LNCaP clone FGC (cell line): ENCODE results near the gene SAA1.

ENCODE experiments used
- DNase-seq: peaks from one replicate; pipeline ENCODE4 v3.0.0-alpha.2; 2011; ENCODE audit warnings: low read depth
- H3K4me3 ChIP-seq: 2 replicates; pipeline ENCODE4 v1.5.1; 2011; ENCODE audit warnings: mild to moderate bottlenecking, low read depth, low read length, control low read depth
- CTCF ChIP-seq: IDR thresholded peaks from 2 replicates; pipeline ENCODE4 v1.5.1; 2012; ENCODE audit warnings: mild to moderate bottlenecking; ENCODE audit not compliant: control insufficient read depth, insufficient read depth; ENCODE audit errors: extremely low read depth

The SAA1 gene

GRCh38 chr11:18304745-18305144 is 38.7 kb downstream of the SAA1 start:
- H3K4me3 ChIP-seq: no peak overlapping the region
- no peak for TF ChIP-seq CTCF

GRCh38 chr11:18307461-18308139 is 41.5 kb downstream of the SAA1 start:
- DNase-seq: no peak
- no peak overlapping the region for H3K4me3 ChIP-seq
- no peak for TF ChIP-seq CTCF

More at GRCh38 chr11:18304745-18305144, 38.7 kb downstream of the SAA1 start:
- DNase-seq: no peak

GRCh38 chr11:18308242-18308641 is 42.2 kb downstream of the SAA1 start:
- no peak for DNase-seq
- H3K4me3 ChIP-seq: no peak overlapping the region
- TF ChIP-seq CTCF: no peak

- no peak overlapping the region for H3K4me3 ChIP-seq
- TF ChIP-seq CTCF: no peak
- DNase-seq: no peak
Observed at GRCh38 chr11:18309691-18310090, 43.6 kb downstream of the SAA1 start.

GRCh38 chr11:18310800-18311340 is 44.8 kb downstream of the SAA1 start:
- DNase-seq: no peak
- no peak overlapping the region for H3K4me3 ChIP-seq
- no peak for TF ChIP-seq CTCF

- H3K4me3 ChIP-seq: no peak overlapping the region
Observed at GRCh38 chr11:18312012-18312411, 45.9 kb downstream of the SAA1 start.

More at GRCh38 chr11:18312012-18312411, 45.9 kb downstream of the SAA1 start:
- no peak for DNase-seq
- no peak for TF ChIP-seq CTCF
